ENCODE measurements around the gene ECPAS. TPM values are rescaled to one million over a fixed set of nuclear protein-coding genes. Genes with fewer than 3 reads are reported as not detected.

ECPAS gene
- total RNA-seq, 2 donors from 2014 or later, result 72.7 to 115 TPM

DNA sequence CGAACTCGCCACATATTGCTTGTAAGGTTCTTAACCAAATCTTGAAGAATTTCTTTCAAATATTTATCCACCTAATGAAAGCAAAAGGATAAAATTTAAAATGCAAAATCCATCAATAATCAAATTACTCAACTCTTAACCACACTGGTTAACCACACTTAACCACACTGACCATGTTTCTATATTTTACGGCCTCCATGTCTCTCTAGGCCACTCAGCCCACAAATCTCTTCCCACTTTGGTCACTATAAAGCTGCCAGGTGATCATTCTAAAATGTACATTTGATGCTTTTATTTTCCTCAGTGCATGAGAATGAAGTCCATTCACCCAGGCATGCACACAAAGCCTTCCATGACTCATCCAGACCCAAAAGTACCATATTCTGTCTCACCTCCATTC is 97.8 kb downstream of the ECPAS start:
- Histone ChIP-seq H3K4me1 (ENCODE audit: control insufficient read depth in 1 of 2, low read depth in 2 of 2) (no peaks in the 10 kb centered on the region), H3K27ac (no peak overlapping the region), H3K27me3 (replicated peaks; ENCODE audit: insufficient read depth) (no peaks in the 10 kb centered on the region), H3K9me3 (no peaks in the 10 kb centered on the region), H3K36me3 (peaks cover 62% of the 10 kb centered on the region), H3K4me3 (no peak overlapping the region)
- TF ChIP-seq, protein P1, sequence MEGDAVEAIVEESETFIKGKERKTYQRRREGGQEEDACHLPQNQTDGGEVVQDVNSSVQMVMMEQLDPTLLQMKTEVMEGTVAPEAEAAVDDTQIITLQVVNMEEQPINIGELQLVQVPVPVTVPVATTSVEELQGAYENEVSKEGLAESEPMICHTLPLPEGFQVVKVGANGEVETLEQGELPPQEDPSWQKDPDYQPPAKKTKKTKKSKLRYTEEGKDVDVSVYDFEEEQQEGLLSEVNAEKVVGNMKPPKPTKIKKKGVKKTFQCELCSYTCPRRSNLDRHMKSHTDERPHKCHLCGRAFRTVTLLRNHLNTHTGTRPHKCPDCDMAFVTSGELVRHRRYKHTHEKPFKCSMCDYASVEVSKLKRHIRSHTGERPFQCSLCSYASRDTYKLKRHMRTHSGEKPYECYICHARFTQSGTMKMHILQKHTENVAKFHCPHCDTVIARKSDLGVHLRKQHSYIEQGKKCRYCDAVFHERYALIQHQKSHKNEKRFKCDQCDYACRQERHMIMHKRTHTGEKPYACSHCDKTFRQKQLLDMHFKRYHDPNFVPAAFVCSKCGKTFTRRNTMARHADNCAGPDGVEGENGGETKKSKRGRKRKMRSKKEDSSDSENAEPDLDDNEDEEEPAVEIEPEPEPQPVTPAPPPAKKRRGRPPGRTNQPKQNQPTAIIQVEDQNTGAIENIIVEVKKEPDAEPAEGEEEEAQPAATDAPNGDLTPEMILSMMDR (IDR thresholded peaks at IDR 0.05), result no peak
- no peak for ATAC-seq (ENCODE audit: insufficient number of reproducible peaks, low FRiP score, low read depth)
- no peak for DNase-seq (ENCODE audit: low spot score)

DNA sequence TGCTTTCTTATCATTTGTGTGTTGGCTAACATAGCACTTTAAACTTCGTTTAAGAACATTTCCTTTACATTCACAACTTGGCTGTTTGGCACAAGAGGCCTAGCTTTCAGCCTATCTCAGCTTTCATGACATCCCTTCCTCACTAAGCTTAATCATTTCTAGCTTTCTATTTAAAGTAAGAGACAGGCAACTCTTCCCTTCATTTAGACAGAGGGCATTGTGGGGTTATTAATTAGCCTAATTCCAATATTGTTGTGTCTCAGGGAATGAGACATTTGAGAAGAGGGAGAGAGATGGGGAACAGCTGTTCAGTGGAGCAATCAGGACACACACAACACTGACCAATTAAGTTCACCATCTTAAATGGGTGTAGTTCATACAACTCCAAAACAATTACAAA is 103.2 kb downstream of the ECPAS start:
- Histone ChIP-seq H3K27me3 (replicated peaks; ENCODE audit: insufficient read depth) (no peaks in the 10 kb centered on the region), H3K27ac (no peak overlapping the region), H3K4me1 (ENCODE audit: control insufficient read depth in 1 of 2, low read depth in 2 of 2) (no peaks in the 10 kb centered on the region), H3K9me3 (no peaks in the 10 kb centered on the region), H3K36me3 (peaks cover 25% of the 10 kb centered on the region), H3K4me3 (no peak overlapping the region)
- DNase-seq (ENCODE audit: low spot score) (no peak), ATAC-seq (ENCODE audit: insufficient number of reproducible peaks, low FRiP score, low read depth) (no peak)
- TF ChIP-seq, protein P1 (IDR thresholded peaks at IDR 0.05), result no peak

DNA sequence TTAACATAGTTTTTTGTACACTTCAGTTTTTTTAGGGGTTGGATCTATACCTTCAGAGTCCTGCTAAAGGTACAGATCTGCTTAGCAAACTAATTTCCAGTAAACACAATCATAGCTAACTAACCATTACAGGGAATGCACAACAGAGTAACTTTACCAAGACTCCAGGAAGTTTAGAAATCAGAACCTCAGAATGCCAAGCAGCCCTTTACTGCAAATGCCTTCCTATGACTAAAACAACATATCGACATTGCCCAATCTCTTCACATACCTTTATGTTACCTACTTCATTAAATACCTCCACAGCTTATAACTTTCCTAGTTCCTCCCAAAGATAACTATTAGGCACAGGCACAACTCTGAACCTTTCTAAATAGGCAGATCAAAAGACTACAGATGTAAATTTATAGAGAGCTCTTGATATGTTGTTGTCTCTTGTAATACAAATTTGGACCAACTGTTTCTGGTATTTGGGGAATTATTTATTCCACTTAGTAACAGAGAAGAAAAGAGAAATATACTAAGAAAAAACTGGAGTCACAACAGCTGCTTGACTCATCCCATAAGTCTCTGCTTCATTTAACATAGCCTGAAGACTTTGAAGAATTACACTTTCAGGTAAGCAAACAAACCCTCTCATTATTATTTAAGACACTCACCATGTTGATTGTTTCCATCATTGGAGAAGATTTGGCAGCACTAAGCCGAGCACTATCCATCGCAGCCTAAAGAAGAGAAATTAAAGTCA is 108.2 kb downstream of the ECPAS start:
- Histone ChIP-seq H3K4me1 (ENCODE audit: control insufficient read depth in 1 of 2, low read depth in 2 of 2) (no peaks in the 10 kb centered on the region), H3K9me3 (no peaks in the 10 kb centered on the region), H3K36me3 (peaks cover 46% of the 10 kb centered on the region), H3K27ac (no peak overlapping the region), H3K27me3 (replicated peaks; ENCODE audit: insufficient read depth) (no peaks in the 10 kb centered on the region), H3K4me3 (no peak overlapping the region)
- TF ChIP-seq, protein P1 (IDR thresholded peaks at IDR 0.05), result no peak
- ATAC-seq (ENCODE audit: insufficient number of reproducible peaks, low FRiP score, low read depth) (no peak), DNase-seq (ENCODE audit: low spot score) (no peak)

DNA sequence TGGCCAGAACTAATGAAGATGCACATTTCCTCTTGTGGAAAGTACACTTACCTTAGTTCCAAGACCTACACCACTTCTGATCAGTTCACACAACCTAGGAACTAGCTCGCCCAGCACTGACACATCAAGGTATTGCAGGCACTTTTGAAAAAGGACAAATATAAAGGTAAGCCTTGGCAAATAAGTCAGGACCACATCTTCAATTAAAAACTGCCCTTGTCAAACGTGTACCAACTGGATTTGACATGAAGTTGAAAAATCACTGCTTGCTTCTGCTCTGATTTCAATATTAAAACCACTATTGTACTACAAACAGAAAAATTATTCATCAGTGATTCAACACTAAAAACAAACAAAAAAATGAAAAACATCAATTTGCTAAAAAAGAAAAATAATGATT is 109.1 kb downstream of the ECPAS start:
- Histone ChIP-seq H3K27ac (no peak overlapping the region), H3K4me1 (ENCODE audit: control insufficient read depth in 1 of 2, low read depth in 2 of 2) (no peaks in the 10 kb centered on the region), H3K9me3 (no peaks in the 10 kb centered on the region), H3K27me3 (replicated peaks; ENCODE audit: insufficient read depth) (no peaks in the 10 kb centered on the region), H3K36me3 (peaks cover 52% of the 10 kb centered on the region), H3K4me3 (no peak overlapping the region)
- ATAC-seq (ENCODE audit: insufficient number of reproducible peaks, low FRiP score, low read depth) (no peak), DNase-seq (ENCODE audit: low spot score) (no peak)
- TF ChIP-seq, protein P1 (IDR thresholded peaks at IDR 0.05), result no peak

DNA sequence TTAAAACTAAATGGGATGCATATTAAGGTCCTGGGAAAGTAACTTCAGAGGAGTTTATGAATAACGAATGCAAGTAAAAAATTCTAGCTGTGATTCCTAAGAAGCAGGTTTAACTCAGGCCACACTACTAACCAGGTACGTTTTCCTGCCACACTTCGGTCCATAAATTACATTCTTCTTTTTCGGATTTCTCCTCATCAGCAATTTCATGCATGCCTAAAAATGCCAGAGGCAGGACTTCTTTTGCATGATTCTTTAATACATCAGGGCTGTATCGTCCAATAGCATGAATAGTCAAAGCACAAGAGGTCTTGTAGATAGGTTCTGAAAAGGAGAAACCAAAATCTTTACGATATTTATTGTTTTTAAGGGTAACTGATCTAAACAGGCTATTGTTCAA is 111.9 kb downstream of the ECPAS start:
- ATAC-seq (ENCODE audit: insufficient number of reproducible peaks, low FRiP score, low read depth) (no peak), DNase-seq (ENCODE audit: low spot score) (no peak)
- Histone ChIP-seq H3K36me3 (peaks cover 62% of the 10 kb centered on the region), H3K27ac (no peak overlapping the region), H3K4me1 (ENCODE audit: control insufficient read depth in 1 of 2, low read depth in 2 of 2) (no peaks in the 10 kb centered on the region), H3K27me3 (replicated peaks; ENCODE audit: insufficient read depth) (no peaks in the 10 kb centered on the region), H3K4me3 (no peak overlapping the region), H3K9me3 (no peaks in the 10 kb centered on the region)
- TF ChIP-seq, protein P1 (IDR thresholded peaks at IDR 0.05), result no peak
